SK-N-SH treated with all-trans-retinoic acid at 6 μM for 48 hours (cell line): Measurements from ENCODE around the gene DYSF.

ENCODE experiments used
- ATAC-seq: fragments of 200-7000 bp; cut with Tn5 transposase; 3 replicates; pipeline ENCODE4 v1.9.1; 2020; ENCODE audit warnings: mild to moderate bottlenecking, moderate library complexity
- BACH2 ChIP-seq: fragments of 250-450 bp; sonication (Bioruptor Pico); IDR thresholded peaks from 2 replicates; pipeline ENCODE4 v1.9.0; 2021; ENCODE audit warnings: mild to moderate bottlenecking, borderline replicate concordance
- CSDC2 ChIP-seq: fragments of 250-450 bp; sonication (Bioruptor Pico); IDR thresholded peaks from 2 replicates; pipeline ENCODE4 v1.5.0; 2020; ENCODE audit warnings: mild to moderate bottlenecking, moderate library complexity
- ESRRG ChIP-seq: fragments of 250-450 bp; sonication (Bioruptor Pico); IDR thresholded peaks from 2 replicates; pipeline ENCODE4 v1.6.1; 2021; ENCODE audit warnings: mild to moderate bottlenecking
- GLIS3 ChIP-seq: fragments of 250-450 bp; sonication (Bioruptor Pico); IDR thresholded peaks from 2 replicates; pipeline ENCODE4 v1.5.0; 2020; ENCODE audit warnings: mild to moderate bottlenecking, moderate library complexity
- ISL1 ChIP-seq: fragments of 250-450 bp; sonication (Bioruptor Pico); IDR thresholded peaks from 2 replicates; pipeline ENCODE4 v2.1.2; 2022; ENCODE audit warnings: mild to moderate bottlenecking, moderate library complexity
- OSR1 ChIP-seq: fragments of 250-450 bp; sonication (Bioruptor Pico); IDR thresholded peaks from 2 replicates; pipeline ENCODE4 v1.8.0; 2022; ENCODE audit warnings: moderate library complexity, mild to moderate bottlenecking, inconsistent platforms
- POU6F1 ChIP-seq: fragments of 250-450 bp; sonication (Bioruptor Pico); IDR thresholded peaks from 2 replicates; pipeline ENCODE4 v1.8.0; 2021; ENCODE audit warnings: low read depth, mild to moderate bottlenecking, moderate library complexity, borderline replicate concordance
- PPARA ChIP-seq: fragments of 250-450 bp; sonication (Bioruptor Pico); IDR thresholded peaks from 2 replicates; pipeline ENCODE4 v1.5.0; 2020; ENCODE audit warnings: mild to moderate bottlenecking, borderline replicate concordance
- RARB ChIP-seq: fragments of 250-450 bp; sonication (Bioruptor Pico); IDR thresholded peaks from 2 replicates; pipeline ENCODE4 v1.8.0; 2021; ENCODE audit warnings: mild to moderate bottlenecking, moderate library complexity
- SNAI2 ChIP-seq: fragments of 250-450 bp; sonication (Bioruptor Pico); IDR thresholded peaks from 2 replicates; pipeline ENCODE4 v1.5.0; 2020; ENCODE audit warnings: mild to moderate bottlenecking, moderate library complexity
- TCF4 ChIP-seq: fragments of 250-450 bp; sonication (Bioruptor Pico); IDR thresholded peaks from 2 replicates; pipeline ENCODE4 v1.8.0; 2021; ENCODE audit warnings: mild to moderate bottlenecking, moderate library complexity, borderline replicate concordance
- TOX ChIP-seq: fragments of 250-450 bp; sonication (Bioruptor Pico); IDR thresholded peaks from 2 replicates; pipeline ENCODE4 v1.8.0; 2021; ENCODE audit warnings: mild to moderate bottlenecking, moderate library complexity, borderline replicate concordance
- TSHZ2 ChIP-seq: fragments of 250-450 bp; sonication (Bioruptor Pico); IDR thresholded peaks from 2 replicates; pipeline ENCODE4 v1.5.0; 2020; ENCODE audit warnings: mild to moderate bottlenecking, moderate library complexity
- ZC3H10 ChIP-seq: fragments of 250-450 bp; sonication (Bioruptor Pico); IDR thresholded peaks from 2 replicates; pipeline ENCODE4 v1.5.1; 2021; ENCODE audit warnings: mild to moderate bottlenecking, moderate library complexity
- ZFP3 ChIP-seq: fragments of 250-450 bp; sonication (Bioruptor Pico); IDR thresholded peaks from 2 replicates; pipeline ENCODE4 v1.5.0; 2020; ENCODE audit warnings: mild to moderate bottlenecking, moderate library complexity
- ZFP30 ChIP-seq: fragments of 450-650 bp; formaldehyde crosslinking; IDR thresholded peaks from 2 replicates; pipeline ENCODE4 v1.5.0; 2022; ENCODE audit warnings: mild to moderate bottlenecking, moderate library complexity
- ZNF565 ChIP-seq: fragments of 450-650 bp; formaldehyde crosslinking; conservative IDR thresholded peaks from 2 replicates; pipeline ENCODE4 v1.5.0; 2020; ENCODE audit warnings: low read depth, mild to moderate bottlenecking, moderate library complexity
- ZNF70 ChIP-seq: fragments of 450-650 bp; formaldehyde crosslinking; IDR thresholded peaks from 2 replicates; pipeline ENCODE4 v1.5.0; 2020; ENCODE audit warnings: mild to moderate bottlenecking, moderate library complexity
- ZNF8 ChIP-seq: fragments of 450-650 bp; formaldehyde crosslinking; IDR thresholded peaks from 2 replicates; pipeline ENCODE4 v1.5.0; 2020; ENCODE audit warnings: mild to moderate bottlenecking, moderate library complexity
- TF ChIP-seq, protein P1 (sequence below): fragments of 250-450 bp; sonication (Bioruptor Pico); IDR thresholded peaks from 2 replicates; pipeline ENCODE4 v1.5.1; 2021; ENCODE audit warnings: mild to moderate bottlenecking, moderate library complexity
- TF ChIP-seq, protein P2 (sequence below): fragments of 250-450 bp; sonication (Bioruptor Pico); IDR thresholded peaks from 2 replicates; pipeline ENCODE4 v1.5.1; 2020; ENCODE audit warnings: low read depth, mild to moderate bottlenecking, moderate library complexity

Gene DYSF

GRCh38 chr2:71587509-71588073 is 134.2 kb downstream of the DYSF start (continued):
- no peak for TF ChIP-seq TSHZ2 (CRISPR knock-in tag)
- TF ChIP-seq ESRRG = no peak
- no peak for TF ChIP-seq TOX (CRISPR knock-in tag)
- TF ChIP-seq TCF4 (CRISPR knock-in tag) = no peak
- no peak for TF ChIP-seq SNAI2
- TF ChIP-seq BACH2 = no peak
- TF ChIP-seq ZFP30 = no peak
- TF ChIP-seq ZFP3 (CRISPR knock-in tag) = no peak
- TF ChIP-seq RARB = no peak
- TF ChIP-seq ZNF8 (CRISPR knock-in tag) = no peak
- no peak for TF ChIP-seq CSDC2 (CRISPR knock-in tag)
- no peak for TF ChIP-seq ISL1 (CRISPR knock-in tag)
- TF ChIP-seq, all 23 proteins: peak for 0

DNA sequence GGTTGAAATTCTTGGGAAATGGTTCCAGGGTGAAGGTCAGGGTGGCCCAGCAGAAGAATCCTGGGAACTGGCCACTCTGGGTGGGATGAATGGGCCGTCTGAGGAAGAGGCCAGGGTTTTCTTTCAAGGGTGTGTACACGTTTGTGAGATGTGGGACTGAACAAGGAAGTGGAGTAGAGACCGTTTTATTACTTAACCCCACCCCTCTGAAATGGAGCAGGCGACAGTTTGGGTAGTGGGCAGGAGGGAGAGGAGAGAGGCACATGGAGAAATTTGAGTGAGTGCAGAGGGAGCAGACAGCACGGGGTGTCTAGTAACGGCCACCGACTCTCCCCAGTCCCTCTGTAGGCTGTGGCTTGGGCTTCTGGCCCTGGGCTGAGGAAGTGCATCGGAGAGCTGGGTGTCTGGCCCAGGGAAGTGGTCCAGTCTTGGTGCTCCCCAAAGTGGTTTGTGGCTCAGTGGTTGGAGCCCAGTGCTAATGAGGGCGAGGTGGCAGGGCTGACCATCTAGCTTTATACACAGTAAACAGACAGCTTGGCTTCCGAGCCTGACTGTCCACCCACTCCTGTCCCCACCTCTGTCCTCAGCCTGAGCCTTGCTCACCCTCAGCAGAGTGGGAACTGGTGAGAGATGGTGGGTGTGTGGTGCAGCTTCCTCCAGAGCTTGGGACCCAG is 135.3 kb downstream of the DYSF start:
- no peak for ATAC-seq
- no peak for TF ChIP-seq ZFP30
- TF ChIP-seq POU6F1 (CRISPR knock-in tag) = no peak
- no peak for TF ChIP-seq ZC3H10 (CRISPR knock-in tag)
- TF ChIP-seq BACH2 = no peak
- no peak for TF ChIP-seq OSR1
- no peak for TF ChIP-seq ZNF70 (CRISPR knock-in tag)
- TF ChIP-seq, protein P1, sequence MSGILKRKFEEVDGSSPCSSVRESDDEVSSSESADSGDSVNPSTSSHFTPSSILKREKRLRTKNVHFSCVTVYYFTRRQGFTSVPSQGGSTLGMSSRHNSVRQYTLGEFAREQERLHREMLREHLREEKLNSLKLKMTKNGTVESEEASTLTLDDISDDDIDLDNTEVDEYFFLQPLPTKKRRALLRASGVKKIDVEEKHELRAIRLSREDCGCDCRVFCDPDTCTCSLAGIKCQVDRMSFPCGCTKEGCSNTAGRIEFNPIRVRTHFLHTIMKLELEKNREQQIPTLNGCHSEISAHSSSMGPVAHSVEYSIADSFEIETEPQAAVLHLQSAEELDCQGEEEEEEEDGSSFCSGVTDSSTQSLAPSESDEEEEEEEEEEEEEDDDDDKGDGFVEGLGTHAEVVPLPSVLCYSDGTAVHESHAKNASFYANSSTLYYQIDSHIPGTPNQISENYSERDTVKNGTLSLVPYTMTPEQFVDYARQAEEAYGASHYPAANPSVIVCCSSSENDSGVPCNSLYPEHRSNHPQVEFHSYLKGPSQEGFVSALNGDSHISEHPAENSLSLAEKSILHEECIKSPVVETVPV = no peak
- no peak for TF ChIP-seq GLIS3 (CRISPR knock-in tag)
- TF ChIP-seq TCF4 (CRISPR knock-in tag) = no peak
- TF ChIP-seq ZNF565 = no peak
- TF ChIP-seq PPARA = no peak
- TF ChIP-seq ESRRG = no peak
- no peak for TF ChIP-seq TSHZ2 (CRISPR knock-in tag)
- TF ChIP-seq ZNF8 (CRISPR knock-in tag) = no peak
- TF ChIP-seq, protein P2, sequence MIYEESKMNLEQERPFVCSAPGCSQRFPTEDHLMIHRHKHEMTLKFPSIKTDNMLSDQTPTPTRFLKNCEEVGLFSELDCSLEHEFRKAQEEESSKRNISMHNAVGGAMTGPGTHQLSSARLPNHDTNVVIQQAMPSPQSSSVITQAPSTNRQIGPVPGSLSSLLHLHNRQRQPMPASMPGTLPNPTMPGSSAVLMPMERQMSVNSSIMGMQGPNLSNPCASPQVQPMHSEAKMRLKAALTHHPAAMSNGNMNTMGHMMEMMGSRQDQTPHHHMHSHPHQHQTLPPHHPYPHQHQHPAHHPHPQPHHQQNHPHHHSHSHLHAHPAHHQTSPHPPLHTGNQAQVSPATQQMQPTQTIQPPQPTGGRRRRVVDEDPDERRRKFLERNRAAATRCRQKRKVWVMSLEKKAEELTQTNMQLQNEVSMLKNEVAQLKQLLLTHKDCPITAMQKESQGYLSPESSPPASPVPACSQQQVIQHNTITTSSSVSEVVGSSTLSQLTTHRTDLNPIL (CRISPR knock-in tag) = no peak
- TF ChIP-seq RARB = no peak
- TF ChIP-seq, all 23 proteins: peak for 0

GRCh38 chr2:71589763-71590162 is 136.4 kb downstream of the DYSF start:
- TF ChIP-seq ZNF8 (CRISPR knock-in tag) = no peak
- ATAC-seq = no peak
